Measurements from ENCODE around the gene KLF7. TPM values are rescaled to one million over a fixed set of nuclear protein-coding genes. Genes with fewer than 3 reads are reported as not detected.
A peak's percentile ranks its signal among the peaks of the same experiment; 100 is the strongest.

KLF7 gene
- total and polyA plus RNA-seq, 2 donors (not counting 3 experiments of a cell fraction or from before 2014, with no cell fraction given) = 32.8 to 42.9 TPM

GRCh38 chr2:207064128-207064690 lies 101.5 kb downstream of the KLF7 start:
- no peaks in the 10 kb centered on the region for H3K9me3 ChIP-seq (replicated peaks; ENCODE audit: control insufficient read depth, insufficient read depth, low read length)
- H3K27me3 ChIP-seq (ENCODE audit: control insufficient read depth in 2 of 2, insufficient read depth in 2 of 2, low read length in 2 of 2) = no peaks in the 10 kb centered on the region
- no peaks in the 10 kb centered on the region for H4K20me1 ChIP-seq (replicated peaks; ENCODE audit: control insufficient read depth, extremely low read depth, insufficient read depth, low read length)
- no peak for TF ChIP-seq MAX (IDR thresholded peaks at IDR 0.05; ENCODE audit: insufficient read depth, insufficient read length)
- peak; percentile 68 for TF ChIP-seq FOS (IDR thresholded peaks at IDR 0.05; ENCODE audit: borderline replicate concordance, insufficient read depth, low read length)
- peak; percentile 57 for TF ChIP-seq GATA2 (IDR thresholded peaks at IDR 0.05; ENCODE audit: insufficient read depth, insufficient read length, low read depth, low read length)
- no peak for TF ChIP-seq POLR2AphosphoS5 (IDR thresholded peaks at IDR 0.05; ENCODE audit: insufficient read depth, low read depth, low read length)
- no peak for TF ChIP-seq EZH2 (IDR thresholded peaks at IDR 0.05; ENCODE audit: borderline replicate concordance, low read depth, low read length, severe bottlenecking)
- no peak for TF ChIP-seq JUN (IDR thresholded peaks at IDR 0.05; ENCODE audit: borderline replicate concordance, insufficient read depth, insufficient read length, low read depth)
- TF ChIP-seq POLR2A (IDR thresholded peaks at IDR 0.05; ENCODE audit: low read depth, low read length) = no peak
- TF ChIP-seq MYC (IDR thresholded peaks at IDR 0.05; ENCODE audit: low read depth, low read length) = no peak
- TF ChIP-seq CTCF (IDR thresholded peaks at IDR 0.05; ENCODE audit: extremely low read depth in 1 of 2, insufficient read depth in 1 of 2, low read depth in 1 of 2, low read length in 2 of 2) = no peak
- DNase-seq (ENCODE audit: low read depth, low spot score) (peak; percentile 87), FAIRE-seq (peak; percentile 97)
- peak overlapping the region; percentile 49 for H2AFZ ChIP-seq (ENCODE audit: low read depth, low read length)
- ChIA-PET POLR2A (no interaction called here), CTCF (interaction anchor here (0.8 to 3.7 kb wide), 4 partner anchors 10 to 409 kb away, joined by 3 to 17 read pairs (median 3); no protein-coding TSS in a partner anchor)
- H3K9ac ChIP-seq (replicated peaks; ENCODE audit: extremely low read depth, insufficient read depth, low read length) = no peak overlapping the region
- no peaks in the 10 kb centered on the region for H3K9me1 ChIP-seq (replicated peaks; ENCODE audit: control insufficient read depth, extremely low read depth, insufficient read depth, low read length)
- BruUV-seq (replicated peaks) = no TSS peak
- H3K79me2 ChIP-seq (ENCODE audit: control insufficient read depth, insufficient read depth, low read length) = no peaks in the 10 kb centered on the region
- no peak overlapping the region for H3K4me3 ChIP-seq (replicated peaks in 1 of 3; ENCODE audit: insufficient read depth in 1 of 3, low read depth in 1 of 3, low read length in 3 of 3)
- intact Hi-C loops (cut with micrococcal nuclease) = no loop called here
- H3K4me2 ChIP-seq (ENCODE audit: insufficient read depth, low read length) = peak overlapping the region; percentile 12
- H3K36me3 ChIP-seq (ENCODE audit: control insufficient read depth in 2 of 2, extremely low read depth in 1 of 2, insufficient read depth in 2 of 2, low read length in 2 of 2) = no peaks in the 10 kb centered on the region
- dilution Hi-C loops (cut with MboI; ENCODE audit: extremely low pct_ligation_motif_present, low sequenced_read_pairs) = no loop called here
- peak overlapping the region; percentile 42 for H3K27ac ChIP-seq (ENCODE audit: insufficient read depth, low read depth, low read length)
- peaks cover 32% of the 10 kb centered on the region for H3K4me1 ChIP-seq (ENCODE audit: control insufficient read depth, extremely low read depth, insufficient read depth, low read length)
